IgD-negative memory B cell (primary cell): ENCODE results near the gene WDR76. TPM values are rescaled to one million over a fixed set of nuclear protein-coding genes. Genes with fewer than 3 reads are reported as not detected.
"Not testable (repeated sequence)": the region's sequence is repeated elsewhere in the genome, so short reads cannot be mapped to it uniquely, and the experiment has no call there.

Source experiments
- H3K27ac Mint-ChIP-seq, 3 donors: one replicate each; pipeline ENCODE4 v1.8.0; 2020 to 2022; ENCODE audit warnings: mild to moderate bottlenecking in 3 of 3, mixed read lengths in 3 of 3, moderate library complexity in 1 of 3
- H3K27me3 Mint-ChIP-seq: one replicate; pipeline ENCODE4 v1.8.0; 2021; ENCODE audit warnings: mixed read lengths
- H3K36me3 Mint-ChIP-seq: one replicate; pipeline ENCODE4 v1.8.0; 2020; ENCODE audit warnings: mild to moderate bottlenecking, mixed read lengths
- H3K4me1 Mint-ChIP-seq, 3 donors: one replicate each; pipeline ENCODE4 v1.8.0; 2020 to 2022; ENCODE audit warnings: mixed read lengths in 3 of 3, mild to moderate bottlenecking in 1 of 3
- H3K4me3 Mint-ChIP-seq, 4 donors: one replicate each; pipeline ENCODE4 v1.8.0; 2020 to 2022; ENCODE audit warnings: mild to moderate bottlenecking in 4 of 4, mixed read lengths in 4 of 4, moderate library complexity in 3 of 4
- H3K9me3 Mint-ChIP-seq, 3 donors: one replicate each; pipeline ENCODE4 v1.8.0; 2020 to 2021; ENCODE audit warnings: mixed read lengths in 3 of 3, mild to moderate bottlenecking in 1 of 3
- polyA plus RNA-seq: library from polyadenylated mRNA; unstranded; fragments of 300-500 nt; fragmentation: Illumina TruSeq; gene quantifications from one replicate; pipeline ENCODE4 v1.2.3, GENCODE V29; 2021

Gene WDR76
- polyA plus RNA-seq, 1 donor from 2014 or later = 6.8 TPM

DNA sequence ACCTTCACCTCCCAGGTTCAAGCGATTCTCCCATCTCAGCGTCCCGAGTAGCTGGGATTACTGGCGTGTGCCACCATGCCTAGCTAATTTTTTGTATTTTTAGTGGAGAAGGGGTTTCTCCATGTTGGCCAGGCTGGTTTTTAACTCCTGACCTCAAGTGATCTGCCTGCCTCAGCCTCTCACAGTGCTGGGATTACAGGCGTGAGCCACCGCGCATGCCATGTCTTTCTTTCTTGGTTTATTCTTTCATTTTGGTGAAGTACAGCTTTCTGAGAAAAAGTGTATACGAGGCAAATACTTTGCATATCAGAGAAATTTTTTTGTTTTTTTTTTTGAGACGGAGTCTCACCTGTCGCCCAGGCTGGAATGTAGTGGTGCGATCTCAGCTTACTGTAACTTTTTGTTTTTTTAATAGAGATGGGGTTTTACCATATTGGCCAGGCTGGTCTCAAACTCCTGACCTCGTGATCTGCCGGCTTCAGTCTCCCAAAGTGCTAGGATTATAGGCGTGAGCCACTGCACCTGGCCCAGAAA is 4.8 kb downstream of the WDR76 start:
- H3K27me3 Mint-ChIP-seq, H3K36me3 Mint-ChIP-seq, H3K9me3 Mint-ChIP-seq: not testable (repeated sequence)
- peak overlapping the region in 1 of 3 donors; percentile 10 for H3K27ac Mint-ChIP-seq
- peaks cover 17 to 37% (median 27%) of the 10 kb centered on the region in 3 donors for H3K4me1 Mint-ChIP-seq
- peak overlapping the region in 2 of 4 donors; percentile 17 to 63 for H3K4me3 Mint-ChIP-seq

DNA sequence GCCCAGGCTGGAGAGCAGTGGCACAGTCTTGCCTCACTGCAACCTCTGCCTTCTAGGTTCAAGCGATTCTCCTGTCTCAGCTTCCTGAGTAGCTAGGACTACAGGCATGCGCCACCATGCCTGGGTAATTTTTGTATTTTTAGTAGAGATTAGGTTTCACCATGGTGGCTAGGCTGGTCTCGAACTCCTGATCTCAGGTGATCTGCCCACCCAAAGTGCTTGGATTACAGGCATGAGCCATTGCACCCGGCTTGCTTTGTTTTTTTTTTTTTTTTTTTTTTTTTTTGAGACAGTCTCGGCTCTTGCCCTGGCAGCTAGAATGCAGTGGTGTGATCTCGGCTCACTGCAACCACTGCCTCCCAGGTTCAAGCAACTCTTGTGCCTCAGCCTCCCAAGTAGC is 5.7 kb downstream of the WDR76 start:
- H3K27me3 Mint-ChIP-seq, H3K27ac Mint-ChIP-seq, H3K36me3 Mint-ChIP-seq, H3K9me3 Mint-ChIP-seq: not testable (repeated sequence)
- Mint-ChIP-seq H3K4me1 (peaks cover 12 to 30% (median 25%) of the 10 kb centered on the region in 3 donors), H3K4me3 (peak overlapping the region in 1 of 4 donors; percentile 1)

DNA sequence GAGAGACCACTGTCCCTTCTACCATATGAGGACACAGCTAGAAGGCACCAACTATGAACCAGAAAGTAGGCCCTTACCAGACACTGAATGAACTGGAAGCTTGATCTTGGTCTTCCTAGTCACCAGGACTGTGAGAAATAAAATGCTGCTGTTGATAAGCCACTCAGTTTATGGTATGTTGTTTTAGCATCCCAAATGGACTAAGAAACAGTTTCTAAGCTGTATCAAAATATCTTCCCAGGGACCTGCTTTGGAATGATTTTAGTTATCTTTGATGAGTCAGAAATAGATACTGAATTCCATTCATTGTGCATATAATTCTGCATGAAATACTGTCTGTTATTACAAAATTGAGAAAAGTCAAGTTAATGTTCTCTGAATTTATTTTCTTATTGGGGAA is 18.6 kb downstream of the WDR76 start:
- H3K36me3 Mint-ChIP-seq = peaks cover 6% of the 10 kb centered on the region
- H3K9me3 Mint-ChIP-seq = no peaks in the 10 kb centered on the region
- no peaks in the 10 kb centered on the region for H3K27me3 Mint-ChIP-seq
- peaks cover 0 to 3% (median 0%) of the 10 kb centered on the region in 3 donors for H3K4me1 Mint-ChIP-seq
- H3K27ac Mint-ChIP-seq = no peak overlapping the region
- no peak overlapping the region for H3K4me3 Mint-ChIP-seq

DNA sequence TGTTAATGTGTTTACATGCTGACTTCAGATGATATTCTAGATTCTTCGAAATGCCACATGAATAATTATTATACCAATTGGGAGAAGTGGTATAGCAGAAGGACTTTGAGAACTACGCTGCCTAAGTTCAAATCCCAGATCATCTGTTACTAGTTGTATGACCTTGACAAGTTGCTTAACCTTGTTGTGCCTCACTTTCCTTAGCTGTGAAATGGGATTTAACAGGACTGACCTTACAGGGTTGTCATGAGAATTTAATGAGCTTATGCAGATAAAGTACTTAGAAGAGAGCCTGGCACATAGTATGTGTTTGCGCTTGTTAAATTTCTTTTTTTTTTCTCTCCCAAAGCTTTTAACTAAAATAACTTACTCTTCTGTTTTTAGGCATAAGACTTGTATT is 24.4 kb downstream of the WDR76 start:
- Mint-ChIP-seq H3K27ac (no peak overlapping the region), H3K36me3 (peaks cover 5% of the 10 kb centered on the region), H3K4me1 (no peaks in the 10 kb centered on the region), H3K9me3 (no peaks in the 10 kb centered on the region), H3K27me3 (no peaks in the 10 kb centered on the region), H3K4me3 (no peak overlapping the region)

DNA sequence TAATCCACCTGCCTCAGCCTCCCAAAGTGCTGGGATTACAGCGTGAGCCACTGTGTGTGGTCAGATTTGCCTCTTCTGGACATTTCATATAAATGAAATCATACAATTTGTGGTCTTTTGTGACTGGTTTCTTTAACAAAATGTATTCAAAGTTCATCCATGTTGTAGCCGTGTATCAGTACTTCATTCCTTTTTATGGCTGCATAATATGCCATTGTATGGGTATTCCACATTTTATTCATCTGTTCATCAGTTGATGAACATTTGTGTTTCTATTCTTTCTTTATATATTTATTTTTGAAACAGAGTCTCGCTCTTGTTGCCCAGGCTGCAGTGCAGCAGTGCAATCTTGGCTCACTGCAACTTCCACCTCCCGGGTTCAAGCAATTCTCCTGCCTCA is 25.8 kb downstream of the WDR76 start:
- H3K27ac Mint-ChIP-seq = no peak overlapping the region
- no peaks in the 10 kb centered on the region for H3K27me3 Mint-ChIP-seq
- no peaks in the 10 kb centered on the region for H3K9me3 Mint-ChIP-seq
- no peak overlapping the region for H3K4me3 Mint-ChIP-seq
- peaks cover 5% of the 10 kb centered on the region for H3K36me3 Mint-ChIP-seq
- H3K4me1 Mint-ChIP-seq = no peaks in the 10 kb centered on the region

DNA sequence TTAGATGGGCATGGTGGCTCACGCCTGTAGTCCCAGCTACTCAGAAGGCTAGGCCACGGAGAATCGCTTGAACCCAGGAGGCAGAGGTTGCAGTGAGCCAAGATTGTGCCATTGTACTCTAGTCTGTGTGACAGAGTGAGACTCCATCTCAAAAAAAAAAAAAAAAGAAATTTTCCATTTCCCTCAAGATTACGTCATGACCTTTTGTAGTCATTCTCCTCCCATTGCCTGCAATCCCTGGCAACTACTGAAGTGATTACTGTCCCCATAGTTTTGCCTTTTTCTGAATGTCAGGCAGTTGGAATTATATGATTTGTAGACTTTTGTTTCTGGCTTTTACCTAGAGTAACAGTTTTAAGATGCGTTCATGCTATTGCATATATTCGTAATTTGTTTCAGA is 28.0 kb downstream of the WDR76 start:
- Mint-ChIP-seq H3K27ac (no peak overlapping the region), H3K4me3 (no peak overlapping the region), H3K4me1 (no peaks in the 10 kb centered on the region), H3K27me3 (no peaks in the 10 kb centered on the region), H3K9me3 (no peaks in the 10 kb centered on the region), H3K36me3 (peaks cover 10% of the 10 kb centered on the region)

DNA sequence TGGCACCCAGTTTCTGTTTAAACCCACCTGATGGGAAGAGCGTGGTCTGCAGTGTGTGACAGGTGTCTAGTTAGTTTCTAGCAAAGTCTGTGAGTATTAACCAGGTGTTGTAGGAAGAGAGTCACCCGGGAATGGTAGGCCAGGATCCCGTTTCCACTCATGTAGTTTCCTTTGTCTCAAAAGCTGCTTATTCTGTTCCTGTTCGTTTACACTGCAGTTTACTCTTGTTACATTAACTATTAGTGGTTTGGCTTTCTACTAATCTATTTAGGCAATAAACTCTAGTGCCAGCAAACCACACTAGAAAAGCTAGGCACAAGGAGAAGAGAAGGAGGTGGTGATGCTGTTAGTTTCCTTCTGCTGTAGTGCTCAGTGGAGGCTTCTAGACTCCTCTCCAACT is 32.7 kb downstream of the WDR76 start:
- Mint-ChIP-seq H3K4me1 (no peaks in the 10 kb centered on the region), H3K27me3 (no peaks in the 10 kb centered on the region), H3K27ac (no peak overlapping the region), H3K9me3 (no peaks in the 10 kb centered on the region), H3K4me3 (no peak overlapping the region), H3K36me3 (peaks cover 5% of the 10 kb centered on the region)

DNA sequence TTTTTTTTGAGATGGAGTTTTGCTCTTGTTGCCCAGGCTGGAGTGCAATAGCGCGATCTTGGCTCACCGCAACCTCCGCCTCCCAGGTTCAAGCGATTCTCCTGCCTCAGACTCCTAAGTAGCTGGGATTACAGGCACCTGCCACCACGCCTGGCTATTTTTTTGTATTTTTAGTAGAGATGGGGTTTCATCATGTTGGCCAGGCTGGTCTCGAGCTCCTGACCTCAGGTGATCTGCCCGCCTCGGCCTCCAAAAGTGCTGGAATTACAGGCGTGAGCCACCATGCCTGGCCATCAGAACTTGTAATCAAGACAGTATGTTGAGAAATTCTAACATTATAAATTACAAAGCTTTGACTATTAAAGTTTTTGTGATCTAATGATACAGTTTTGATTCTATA is 39.8 kb downstream of the WDR76 start:
- H3K9me3 Mint-ChIP-seq, H3K4me1 Mint-ChIP-seq, H3K4me3 Mint-ChIP-seq, H3K27me3 Mint-ChIP-seq, H3K27ac Mint-ChIP-seq, H3K36me3 Mint-ChIP-seq: not testable (repeated sequence)

DNA sequence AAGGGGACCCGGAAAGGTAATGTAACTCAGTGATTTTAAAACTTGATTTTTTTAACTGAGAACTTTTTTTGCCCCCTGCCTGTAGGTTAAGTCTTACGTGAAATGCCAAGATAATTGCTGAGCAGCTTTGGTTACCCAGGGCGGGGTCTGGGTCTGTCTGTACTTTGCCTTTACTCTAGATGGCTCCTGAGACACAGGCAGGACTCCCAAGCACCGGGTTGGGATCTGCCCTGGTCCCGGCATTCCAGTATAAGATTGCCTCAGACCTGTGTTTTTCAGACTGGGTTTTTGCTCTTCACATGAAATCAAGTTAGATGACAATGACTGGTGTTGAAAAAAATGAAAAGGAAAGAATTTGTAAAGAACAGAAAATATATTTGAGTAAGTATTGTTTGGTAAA is 40.3 kb downstream of the WDR76 start:
- Mint-ChIP-seq H3K4me3 (no peak overlapping the region), H3K4me1 (peaks cover 0 to 3% (median 3%) of the 10 kb centered on the region in 3 donors), H3K9me3 (no peaks in the 10 kb centered on the region), H3K36me3 (no peaks in the 10 kb centered on the region), H3K27ac (no peak overlapping the region), H3K27me3 (no peaks in the 10 kb centered on the region)

DNA sequence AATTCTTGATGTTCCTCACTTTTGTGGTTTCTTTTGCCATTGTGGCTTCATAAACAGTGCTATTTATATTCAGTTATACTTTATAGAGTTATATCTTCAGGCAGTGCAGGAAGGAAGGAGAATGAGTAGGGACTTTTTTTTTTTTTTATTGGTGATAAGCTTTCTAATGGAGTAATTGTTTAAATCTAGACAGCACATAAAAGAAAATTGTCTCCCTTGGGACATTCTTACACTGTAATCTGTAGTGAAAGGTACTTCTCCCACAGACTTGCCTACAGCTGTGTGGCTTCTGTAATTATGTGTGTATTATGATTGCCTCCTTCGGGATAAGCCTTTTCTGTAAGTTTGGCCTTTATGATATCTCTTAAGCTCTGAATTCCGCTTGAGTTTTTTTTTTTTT is 41.6 kb downstream of the WDR76 start:
- H3K4me1 Mint-ChIP-seq = peaks cover 0 to 3% (median 3%) of the 10 kb centered on the region in 3 donors

DNA sequence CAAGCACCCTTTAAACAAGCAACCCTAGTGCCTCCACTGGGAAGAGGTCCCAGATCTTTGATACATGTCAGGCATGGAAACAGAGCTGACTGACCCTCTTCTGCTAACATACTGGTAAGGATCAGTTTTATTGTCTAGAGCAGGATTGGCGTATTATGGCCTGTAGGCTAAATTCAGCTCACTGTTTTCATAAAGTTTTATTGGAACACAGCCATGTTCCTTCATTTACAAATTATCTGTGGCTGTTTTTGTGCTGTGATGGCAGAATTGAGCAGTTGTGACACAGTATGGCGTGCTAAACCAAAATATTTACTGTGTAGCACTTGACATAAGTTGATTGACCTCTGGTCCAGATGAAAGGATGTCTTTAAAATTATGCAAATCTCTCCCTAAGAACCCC is 45.0 kb downstream of the WDR76 start:
- H3K27ac Mint-ChIP-seq = no peak overlapping the region
- no peak overlapping the region for H3K4me3 Mint-ChIP-seq
- peaks cover 0 to 3% (median 3%) of the 10 kb centered on the region in 3 donors for H3K4me1 Mint-ChIP-seq
- H3K36me3 Mint-ChIP-seq = peaks cover 4% of the 10 kb centered on the region
- H3K27me3 Mint-ChIP-seq = no peaks in the 10 kb centered on the region
- H3K9me3 Mint-ChIP-seq = no peaks in the 10 kb centered on the region

More for the DNA sequence above, 41.6 kb downstream of the WDR76 start:
- H3K27ac Mint-ChIP-seq = no peak overlapping the region
- H3K36me3 Mint-ChIP-seq = peaks cover 2% of the 10 kb centered on the region
- no peaks in the 10 kb centered on the region for H3K9me3 Mint-ChIP-seq
- H3K27me3 Mint-ChIP-seq = no peaks in the 10 kb centered on the region
- no peak overlapping the region for H3K4me3 Mint-ChIP-seq

DNA sequence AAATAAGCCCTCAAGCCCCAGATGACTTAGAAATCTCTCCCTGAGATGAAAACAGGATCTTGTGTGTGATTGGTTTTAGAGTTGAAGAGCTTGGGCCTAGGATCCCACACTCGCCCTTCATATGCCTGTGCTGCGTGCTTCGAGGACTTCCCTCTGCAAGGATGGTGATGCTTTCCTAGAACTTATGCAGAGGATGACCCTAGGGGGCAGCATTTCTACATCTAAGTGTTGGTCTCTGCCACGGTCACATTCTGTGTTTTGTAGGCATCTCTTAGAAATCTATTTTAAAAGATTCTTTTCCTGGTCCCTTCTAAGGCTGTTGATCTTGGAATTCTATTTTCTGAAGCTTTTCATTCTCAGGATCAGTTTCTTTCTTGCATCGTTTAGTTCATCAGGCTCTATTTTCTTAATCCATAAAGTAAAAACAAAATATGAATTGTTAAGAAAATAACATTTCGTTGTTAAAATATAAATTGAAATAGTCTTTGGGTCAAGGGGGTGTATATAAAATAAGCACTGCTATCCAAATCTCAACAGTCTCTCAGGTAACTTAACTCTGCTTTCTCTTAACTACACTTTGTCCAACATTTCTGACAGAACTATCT is 45.7 kb downstream of the WDR76 start:
- Mint-ChIP-seq H3K36me3 (peaks cover 4% of the 10 kb centered on the region), H3K4me1 (peaks cover 0 to 3% (median 3%) of the 10 kb centered on the region in 3 donors), H3K4me3 (no peak overlapping the region), H3K27ac (no peak overlapping the region), H3K9me3 (no peaks in the 10 kb centered on the region), H3K27me3 (no peaks in the 10 kb centered on the region)

DNA sequence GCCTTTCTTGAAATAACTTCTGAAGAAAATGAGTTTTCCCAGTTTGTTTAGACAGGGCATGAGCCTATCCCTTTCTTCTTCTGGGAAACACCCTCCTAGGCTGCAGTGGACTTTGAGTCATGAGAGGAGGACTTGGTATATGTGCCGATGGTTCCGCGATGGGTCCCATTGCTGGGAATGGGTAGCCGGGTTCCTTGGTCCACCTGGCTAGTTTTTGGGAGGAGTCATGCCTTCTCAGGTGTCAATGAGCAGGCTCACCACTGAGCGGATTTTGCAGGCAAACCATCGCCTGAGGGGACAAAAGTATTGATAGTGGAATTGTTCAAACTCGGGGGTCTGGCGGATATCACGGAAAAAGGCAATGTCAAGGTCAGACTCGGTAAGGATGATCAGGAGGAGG is 46.8 kb downstream of the WDR76 start:
- no peaks in the 10 kb centered on the region for H3K27me3 Mint-ChIP-seq
- no peaks in the 10 kb centered on the region for H3K4me1 Mint-ChIP-seq
- no peaks in the 10 kb centered on the region for H3K9me3 Mint-ChIP-seq
- peaks cover 4% of the 10 kb centered on the region for H3K36me3 Mint-ChIP-seq
- H3K27ac Mint-ChIP-seq = no peak overlapping the region
- H3K4me3 Mint-ChIP-seq = no peak overlapping the region

DNA sequence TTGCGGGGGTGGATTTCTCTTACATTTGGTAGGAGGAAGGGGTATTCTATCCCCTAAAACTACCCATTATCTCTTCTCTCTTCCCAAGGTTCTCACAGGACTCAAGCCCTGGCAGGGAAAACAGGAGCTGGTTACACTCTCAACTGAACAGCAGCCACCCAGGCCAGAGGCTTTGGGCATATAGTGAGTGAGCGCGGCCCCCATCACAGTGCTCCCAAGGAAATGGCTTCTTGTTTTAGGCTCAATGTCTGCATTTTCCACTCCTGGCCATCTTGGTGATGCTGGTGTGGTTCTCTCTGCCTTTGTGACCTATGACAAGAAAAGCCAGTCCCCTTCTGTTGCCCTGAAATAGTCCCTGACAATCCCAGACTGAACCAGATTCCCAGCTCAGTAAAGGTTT is 50.1 kb downstream of the WDR76 start:
- Mint-ChIP-seq H3K27me3 (no peaks in the 10 kb centered on the region), H3K27ac (no peak overlapping the region), H3K9me3 (no peaks in the 10 kb centered on the region), H3K36me3 (peaks cover 4% of the 10 kb centered on the region), H3K4me3 (no peak overlapping the region), H3K4me1 (no peaks in the 10 kb centered on the region)

DNA sequence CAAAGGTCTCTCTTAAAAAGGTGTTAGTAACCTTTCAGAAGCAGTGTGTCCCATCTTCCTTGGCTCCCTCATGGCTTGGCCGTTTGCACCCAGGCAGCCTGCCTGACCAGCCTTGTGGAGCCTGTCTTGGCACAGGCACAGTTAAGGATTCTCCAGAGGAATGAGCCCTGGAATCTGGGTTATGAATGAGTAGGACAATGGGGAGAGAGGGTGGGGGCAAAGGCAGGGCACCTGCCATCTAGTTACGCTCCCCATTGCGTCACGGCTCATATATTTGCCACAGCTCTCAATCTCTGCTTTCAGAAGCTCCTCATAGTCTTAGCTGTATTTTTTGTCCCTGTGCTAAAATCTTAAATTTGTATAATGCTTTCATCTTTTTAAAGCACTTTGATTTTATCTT is 50.6 kb downstream of the WDR76 start:
- H3K9me3 Mint-ChIP-seq = no peaks in the 10 kb centered on the region
- H3K27ac Mint-ChIP-seq = no peak overlapping the region
- H3K36me3 Mint-ChIP-seq = peaks cover 3% of the 10 kb centered on the region
- H3K4me1 Mint-ChIP-seq = no peaks in the 10 kb centered on the region
- no peak overlapping the region for H3K4me3 Mint-ChIP-seq
- H3K27me3 Mint-ChIP-seq = no peaks in the 10 kb centered on the region

DNA sequence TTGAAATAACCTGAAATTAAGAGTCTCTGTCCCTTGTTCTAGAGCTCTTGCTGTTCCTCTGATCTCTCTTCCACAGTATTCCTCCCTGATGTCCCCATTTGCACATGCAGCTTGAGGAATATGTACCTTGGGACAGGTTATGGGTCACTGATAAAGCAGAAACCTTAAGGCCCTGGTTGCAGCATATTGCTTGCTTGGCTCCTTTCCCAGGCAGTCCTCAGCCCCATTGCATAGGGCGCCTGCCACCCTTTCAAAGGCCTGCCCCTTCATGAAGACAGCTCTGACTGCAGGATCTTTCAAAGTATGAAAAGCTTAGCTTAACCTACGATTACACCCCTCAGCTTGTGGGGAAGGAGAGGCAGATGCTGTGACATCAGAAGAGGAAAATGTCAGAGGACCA is 51.6 kb downstream of the WDR76 start:
- Mint-ChIP-seq H3K9me3 (no peaks in the 10 kb centered on the region), H3K27ac (no peak overlapping the region), H3K36me3 (peaks cover 2% of the 10 kb centered on the region), H3K4me1 (no peaks in the 10 kb centered on the region), H3K27me3 (no peaks in the 10 kb centered on the region), H3K4me3 (no peak overlapping the region)
